Kidney (tissue), 14 donors: Measurements from ENCODE around the gene CYP26A1. TPM values are rescaled to one million over a fixed set of nuclear protein-coding genes. Genes with fewer than 3 reads are reported as not detected.
A peak's percentile ranks its signal among the peaks of the same experiment; 100 is the strongest.

Source experiments
- DNase-seq, 5 donors: peaks; one replicate each; pipeline ENCODE4 v3.0.0-alpha.2; 2013 to 2020
- FAIRE-seq: peaks from 2 replicates; lab custom pipeline; 2012; peaks lifted over from hg19 to GRCh38; lab: Jason Lieb, UNC
- H3K27ac ChIP-seq, 2 donors: one replicate each; pipeline ENCODE4 v1.7.0; 2013; ENCODE audit warnings: low read depth in 2 of 2, low read length in 2 of 2, inconsistent platforms in 1 of 2
- H3K27me3 ChIP-seq: one replicate; pipeline ENCODE4 v1.7.1; 2013; ENCODE audit warnings: low read length, inconsistent platforms; ENCODE audit not compliant: control insufficient read depth, insufficient read depth
- H3K36me3 ChIP-seq, 3 donors: one replicate each; pipeline versions ENCODE4 v1.7.0 to v1.7.1; 2013; ENCODE audit warnings: low read length in 3 of 3, control low read depth in 1 of 3, inconsistent platforms in 1 of 3; ENCODE audit not compliant: insufficient read depth in 3 of 3, control insufficient read depth in 2 of 3
- H3K4me1 ChIP-seq, 3 donors: one replicate each; pipeline versions ENCODE4 v1.7.0 to v1.7.1; 2013; ENCODE audit warnings: low read length in 3 of 3, inconsistent platforms in 1 of 3, low read depth in 1 of 3; ENCODE audit not compliant: control insufficient read depth in 2 of 3, insufficient read depth in 2 of 3
- H3K4me3 ChIP-seq, 3 donors: one replicate each; pipeline versions ENCODE4 v1.7.0 to v1.8.1; 2013; ENCODE audit warnings: low read length in 3 of 3, control low read depth in 1 of 3, inconsistent platforms in 1 of 3
- H3K9ac ChIP-seq, 3 donors: one replicate each; pipeline versions ENCODE4 v1.7.0 to v1.7.1; 2013; ENCODE audit warnings: low read length in 3 of 3, control low read depth in 1 of 3, inconsistent platforms in 1 of 3
- H3K9me3 ChIP-seq, 3 donors: one replicate each; pipeline versions ENCODE4 v1.7.0 to v1.7.1; 2013; ENCODE audit warnings: low read length in 3 of 3, control low read depth in 1 of 3, inconsistent platforms in 1 of 3; ENCODE audit not compliant: control insufficient read depth in 2 of 3, insufficient read depth in 1 of 3
- CTCF ChIP-seq: IDR thresholded peaks from 3 replicates; pipeline ENCODE4 v1.5.1; 2012; ENCODE audit warnings: mild to moderate bottlenecking, moderate library complexity, borderline replicate concordance; ENCODE audit not compliant: insufficient read depth; ENCODE audit errors: extremely low read depth
- intact Hi-C: fragments of 100-400 bp; cut with DNase I; formaldehyde crosslinking; loops from one replicate; pipeline ENCODE4 v1.11.1; 2022
- polyA plus RNA-seq: library from polyadenylated mRNA; stranded (reverse); fragments of 350-450 nt; fragmentation: Illumina TruSeq; extraction: RNeasy Lipid Tissue Mini Kit (QIAGEN cat#74804); gene quantifications from one replicate; pipeline ENCODE4 v1.2.3, GENCODE V29; 2014; ENCODE audit warnings: low read depth, low replicate concordance; ENCODE audit not compliant: insufficient read depth
- total RNA-seq: library from RNA; stranded (reverse); fragmentation: NEBNext Ultra II Directional; extraction: Animal tissue kit (Norgen Biotek cat#: 25700); gene quantifications from one replicate; pipeline ENCODE4 v1.2.1, GENCODE V29; 2021
- donor health status: control.
- donor health status: control.
- donor health status: control.
- donor health status: control.
- donor health status: control.
- donor health status: DM: yes; HTN: yes; CAD: no.
- donor health status: Normal renal cell carcinoma (clear cell type).

The CYP26A1 gene
- total and polyA plus RNA-seq, 2 donors from 2014 or later, result 0.22 TPM; not detected in 1

GRCh38 chr10:93080350-93081046 is 6.8 kb downstream of the CYP26A1 start:
- intact Hi-C loops, result no loop called here
- no peak overlapping the region for H3K9ac ChIP-seq
- no peak for FAIRE-seq
- DNase-seq, result peak in 3 of 5 donors; percentile 63 to 73 (median 70)
- no peak overlapping the region for H3K4me3 ChIP-seq
- peaks cover 24% of the 10 kb centered on the region for H3K27me3 ChIP-seq
- no peak overlapping the region for H3K27ac ChIP-seq
- H3K9me3 ChIP-seq, result no peaks in the 10 kb centered on the region
- no peaks in the 10 kb centered on the region for H3K4me1 ChIP-seq
- H3K36me3 ChIP-seq, result no peaks in the 10 kb centered on the region
- peak; percentile 68 for TF ChIP-seq CTCF

- no peak for DNase-seq
- Histone ChIP-seq H3K27ac (no peak overlapping the region), H3K9me3 (no peaks in the 10 kb centered on the region), H3K9ac (no peak overlapping the region), H3K4me3 (no peak overlapping the region), H3K27me3 (peaks cover 17% of the 10 kb centered on the region), H3K36me3 (no peaks in the 10 kb centered on the region), H3K4me1 (no peaks in the 10 kb centered on the region)
- FAIRE-seq, result no peak
- intact Hi-C loops, result no loop called here
- no peak for TF ChIP-seq CTCF
Observed at GRCh38 chr10:93081318-93081717, 7.6 kb downstream of the CYP26A1 start.

- DNase-seq (peak in 1 of 5 donors; percentile 59), FAIRE-seq (no peak)
- Histone ChIP-seq H3K36me3 (no peaks in the 10 kb centered on the region), H3K4me1 (no peaks in the 10 kb centered on the region), H3K27ac (no peak overlapping the region), H3K27me3 (peaks cover 12% of the 10 kb centered on the region), H3K4me3 (no peak overlapping the region), H3K9ac (no peak overlapping the region), H3K9me3 (no peaks in the 10 kb centered on the region)
- no peak for TF ChIP-seq CTCF
- intact Hi-C loops, result no loop called here
Observed at GRCh38 chr10:93081834-93082233, 8.1 kb downstream of the CYP26A1 start.
